Measurements from ENCODE around the gene FAM221B. TPM values are rescaled to one million over a fixed set of nuclear protein-coding genes. Genes with fewer than 3 reads are reported as not detected.

Gene FAM221B
- total RNA-seq, 4 donors from 2014 or later = not detected

DNA sequence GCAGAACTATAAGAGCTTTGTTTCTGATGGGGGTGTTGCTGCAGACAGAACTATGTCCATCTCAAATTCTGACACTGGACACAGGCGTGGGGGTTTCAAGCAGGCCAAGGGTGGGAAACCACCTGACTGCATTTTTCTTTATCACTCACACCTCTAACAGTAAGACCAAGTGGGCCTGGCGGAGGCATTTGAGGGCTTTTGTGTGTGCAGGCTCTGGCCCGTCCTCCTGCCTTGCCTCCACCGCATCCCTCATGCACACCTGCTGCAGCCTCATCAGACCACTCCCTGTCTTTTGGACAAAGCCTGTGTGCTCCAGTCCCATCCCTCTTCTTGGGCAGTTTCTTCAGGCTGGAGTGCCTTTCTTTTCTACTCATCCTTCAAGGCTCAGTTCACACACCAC, 33.8 kb upstream of the FAM221B start:
- H3K4me1 ChIP-seq = peaks cover 3% of the 10 kb centered on the region
- H3K4me3 ChIP-seq = no peak overlapping the region
- H3K27ac ChIP-seq = no peak overlapping the region
- H3K36me3 ChIP-seq = no peaks in the 10 kb centered on the region
- peaks cover 15% of the 10 kb centered on the region for H3K27me3 ChIP-seq
- no peaks in the 10 kb centered on the region for H3K9me3 ChIP-seq
- TF ChIP-seq POLR2A (IDR thresholded peaks at IDR 0.05) = no peak
- TF ChIP-seq, protein P1, sequence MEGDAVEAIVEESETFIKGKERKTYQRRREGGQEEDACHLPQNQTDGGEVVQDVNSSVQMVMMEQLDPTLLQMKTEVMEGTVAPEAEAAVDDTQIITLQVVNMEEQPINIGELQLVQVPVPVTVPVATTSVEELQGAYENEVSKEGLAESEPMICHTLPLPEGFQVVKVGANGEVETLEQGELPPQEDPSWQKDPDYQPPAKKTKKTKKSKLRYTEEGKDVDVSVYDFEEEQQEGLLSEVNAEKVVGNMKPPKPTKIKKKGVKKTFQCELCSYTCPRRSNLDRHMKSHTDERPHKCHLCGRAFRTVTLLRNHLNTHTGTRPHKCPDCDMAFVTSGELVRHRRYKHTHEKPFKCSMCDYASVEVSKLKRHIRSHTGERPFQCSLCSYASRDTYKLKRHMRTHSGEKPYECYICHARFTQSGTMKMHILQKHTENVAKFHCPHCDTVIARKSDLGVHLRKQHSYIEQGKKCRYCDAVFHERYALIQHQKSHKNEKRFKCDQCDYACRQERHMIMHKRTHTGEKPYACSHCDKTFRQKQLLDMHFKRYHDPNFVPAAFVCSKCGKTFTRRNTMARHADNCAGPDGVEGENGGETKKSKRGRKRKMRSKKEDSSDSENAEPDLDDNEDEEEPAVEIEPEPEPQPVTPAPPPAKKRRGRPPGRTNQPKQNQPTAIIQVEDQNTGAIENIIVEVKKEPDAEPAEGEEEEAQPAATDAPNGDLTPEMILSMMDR (IDR thresholded peaks at IDR 0.05) = no peak
- TF ChIP-seq EP300 (IDR thresholded peaks at IDR 0.05) = no peak
- 77% methylated on average over 4 of the region's 4 CpGs for WGBS
- no peak for DNase-seq (ENCODE audit: low spot score in 2 of 2)

DNA sequence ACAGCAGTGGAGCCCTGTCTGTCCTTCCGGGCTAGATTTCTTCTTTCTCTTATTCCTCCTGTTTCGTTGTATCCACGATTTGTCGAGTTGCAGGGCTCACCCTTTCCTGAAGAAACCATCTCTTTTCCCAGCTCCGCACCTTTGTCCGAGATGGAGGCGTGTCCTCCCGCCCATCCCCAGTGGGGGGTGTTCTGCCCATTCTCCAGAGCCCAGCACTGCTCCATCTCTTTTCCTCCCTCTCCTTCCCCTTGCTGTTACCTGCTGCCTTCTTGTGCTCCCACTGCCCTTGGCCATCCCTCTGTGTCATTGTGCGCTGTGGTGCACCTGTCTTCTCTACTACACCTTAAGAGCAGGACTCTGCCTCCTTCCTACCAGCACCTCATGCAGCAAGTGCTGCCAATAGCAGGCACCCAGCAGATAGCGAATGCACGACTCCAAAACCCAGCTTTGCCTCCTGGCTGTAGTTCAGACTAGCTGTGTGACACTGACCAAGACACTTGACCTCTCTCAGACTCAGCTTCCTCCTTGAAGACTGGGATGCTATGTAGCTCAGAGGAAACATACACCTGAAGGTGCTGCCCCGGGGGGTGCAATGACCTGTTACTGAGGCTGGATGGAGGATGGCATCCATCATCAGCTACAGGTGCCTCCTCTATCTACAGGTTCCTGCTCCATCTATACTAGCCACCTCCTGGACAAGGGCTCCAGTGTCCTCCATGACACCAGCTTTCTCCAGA, 32.8 kb upstream of the FAM221B start:
- TF ChIP-seq POLR2A (IDR thresholded peaks at IDR 0.05) (no peak), EP300 (IDR thresholded peaks at IDR 0.05) (no peak), POLR2AphosphoS5 (IDR thresholded peaks at IDR 0.05) (no peak)
- TF ChIP-seq, protein P1 (IDR thresholded peaks at IDR 0.05) = no peak
- Histone ChIP-seq H3K9me3 (no peaks in the 10 kb centered on the region), H3K27ac (no peak overlapping the region)

DNA sequence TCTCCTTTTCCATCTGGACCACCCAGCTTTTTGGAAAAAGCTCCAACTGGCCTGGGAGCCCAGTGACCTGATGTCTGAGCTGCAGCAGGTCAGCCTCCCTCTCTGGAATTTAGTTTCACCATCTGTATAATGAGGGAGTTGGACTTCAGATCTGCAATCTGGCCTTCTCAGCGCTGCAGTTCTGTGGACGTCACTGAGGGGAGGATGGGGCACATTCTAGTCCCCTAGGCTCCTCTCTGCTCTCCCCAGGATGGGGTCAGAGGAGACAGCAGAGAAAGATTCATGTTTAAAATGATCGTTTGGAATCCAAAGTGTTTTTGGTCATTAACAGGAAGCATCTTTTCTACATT, 31.4 kb upstream of the FAM221B start:
- no peak for DNase-seq (ENCODE audit: low spot score in 2 of 2)
- no peaks in the 10 kb centered on the region for H3K9me3 ChIP-seq
- H3K27me3 ChIP-seq = peaks cover 15% of the 10 kb centered on the region
- TF ChIP-seq EP300 (IDR thresholded peaks at IDR 0.05) (no peak), POLR2A (IDR thresholded peaks at IDR 0.05) (no peak), POLR2AphosphoS5 (IDR thresholded peaks at IDR 0.05) (no peak)
- TF ChIP-seq, protein P1 (IDR thresholded peaks at IDR 0.05) = no peak
- no peak overlapping the region for H3K4me3 ChIP-seq
- H3K36me3 ChIP-seq = no peaks in the 10 kb centered on the region
- 42% methylated on average over 3 of the region's 3 CpGs for whole genome bisulfite sequencing
- H3K27ac ChIP-seq = no peak overlapping the region
- H3K4me1 ChIP-seq = peaks cover 3% of the 10 kb centered on the region

More for the DNA sequence above, 32.8 kb upstream of the FAM221B start:
- Histone ChIP-seq H3K36me3 (no peaks in the 10 kb centered on the region), H3K4me3 (no peak overlapping the region), H3K27me3 (peaks cover 15% of the 10 kb centered on the region), H3K4me1 (peaks cover 3% of the 10 kb centered on the region)
- 70% methylated on average over 12 of the region's 12 CpGs for whole genome bisulfite sequencing
- no peak for DNase-seq (ENCODE audit: low spot score in 2 of 2)

DNA sequence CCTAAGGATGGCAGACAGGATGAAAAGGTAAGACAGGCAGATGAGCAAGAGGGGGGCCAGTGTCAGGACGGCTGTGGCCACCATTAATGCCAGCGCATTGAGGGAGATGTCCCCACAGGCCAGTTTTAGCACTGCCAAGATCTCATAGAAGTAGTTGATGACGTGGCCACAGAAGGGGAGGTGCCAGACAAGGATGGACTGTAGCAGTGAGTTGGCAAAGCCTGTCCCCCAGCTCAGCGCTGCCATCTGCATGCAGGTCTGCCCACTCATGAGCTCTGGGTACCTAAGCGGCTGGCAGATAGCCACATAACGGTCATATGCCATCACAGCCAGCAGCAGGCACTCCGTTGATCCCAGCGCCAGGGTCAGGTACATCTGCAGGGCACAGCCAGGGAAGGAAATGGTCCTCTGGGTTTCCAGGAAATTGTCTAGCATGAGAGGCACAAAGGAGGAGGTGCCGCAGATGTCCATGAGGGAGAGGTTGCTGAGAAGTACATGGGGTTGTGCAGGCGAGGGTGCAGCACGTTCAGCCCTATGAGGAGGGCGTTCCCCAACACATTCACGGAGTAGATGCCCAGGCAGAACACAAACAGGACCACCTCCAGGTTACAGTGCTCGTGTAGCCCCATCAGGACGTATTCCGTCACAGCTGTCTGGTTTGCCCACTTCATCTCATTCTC, 30.9 kb upstream of the FAM221B start:
- Histone ChIP-seq H3K9me3 (no peaks in the 10 kb centered on the region), H3K4me3 (no peak overlapping the region), H3K36me3 (no peaks in the 10 kb centered on the region), H3K4me1 (peaks cover 3% of the 10 kb centered on the region), H3K27me3 (peaks cover 15% of the 10 kb centered on the region), H3K27ac (no peak overlapping the region)
- 55% methylated on average over 14 of the region's 16 CpGs for WGBS
- TF ChIP-seq EP300 (IDR thresholded peaks at IDR 0.05) = no peak
- no peak for DNase-seq (ENCODE audit: low spot score in 2 of 2)

DNA sequence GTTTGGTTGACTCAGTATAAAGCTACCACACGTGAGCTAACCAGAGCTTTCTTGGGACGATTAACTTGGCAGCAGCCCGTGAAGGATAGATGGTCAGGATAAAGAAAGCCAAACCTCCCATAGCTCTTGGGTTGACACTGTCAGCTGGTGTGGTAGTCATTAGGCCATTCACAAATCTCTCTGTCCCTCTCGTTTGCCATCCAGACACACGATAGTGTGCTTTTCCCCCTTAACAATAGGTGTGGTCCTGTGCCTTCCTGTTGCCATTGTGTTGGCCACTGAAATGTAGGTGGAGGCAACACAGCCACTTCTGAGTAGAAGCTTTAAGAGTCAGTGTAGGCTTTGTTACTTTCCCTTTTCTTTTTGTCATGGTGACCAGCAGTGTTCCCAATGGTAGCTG, 29.9 kb upstream of the FAM221B start:
- Histone ChIP-seq H3K9me3 (no peaks in the 10 kb centered on the region), H3K4me1 (peaks cover 3% of the 10 kb centered on the region), H3K27me3 (peaks cover 15% of the 10 kb centered on the region), H3K4me3 (no peak overlapping the region), H3K36me3 (no peaks in the 10 kb centered on the region), H3K27ac (no peak overlapping the region)
- TF ChIP-seq, protein P1 (IDR thresholded peaks at IDR 0.05) = no peak
- TF ChIP-seq POLR2AphosphoS5 (IDR thresholded peaks at IDR 0.05) = no peak
- no peak for TF ChIP-seq POLR2A (IDR thresholded peaks at IDR 0.05)
- no peak for TF ChIP-seq EP300 (IDR thresholded peaks at IDR 0.05)
- no peak for DNase-seq (ENCODE audit: low spot score in 2 of 2)
- 72% methylated on average over 5 of the region's 5 CpGs for WGBS
